ENCODE data around the gene SNAPIN.

The SNAPIN gene

DNA sequence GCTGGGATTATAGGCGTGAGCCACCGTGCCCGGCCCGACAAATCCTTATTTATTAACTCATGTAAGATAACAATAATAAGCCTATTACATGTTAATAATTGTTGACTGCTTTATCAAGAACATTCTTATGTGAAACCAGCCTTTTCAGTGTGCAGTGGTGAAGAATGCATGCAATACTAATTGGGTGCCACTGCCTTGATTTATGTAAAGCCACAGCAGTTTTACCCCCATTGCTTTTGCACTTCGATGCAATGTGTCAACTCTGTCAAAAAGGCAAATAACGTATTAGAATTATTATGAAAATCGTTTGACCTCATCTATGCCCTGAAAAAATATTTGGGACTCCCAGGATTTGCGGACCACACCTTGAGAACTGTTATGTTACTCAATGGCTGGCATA is 38.2 kb downstream of the SNAPIN start:
- H3K4me3 ChIP-seq (replicated peaks; ENCODE audit: low read depth, low read length): no peak overlapping the region
- peak; percentile 10 for DNase-seq (ENCODE audit: low read depth)
- TF ChIP-seq, protein P1, sequence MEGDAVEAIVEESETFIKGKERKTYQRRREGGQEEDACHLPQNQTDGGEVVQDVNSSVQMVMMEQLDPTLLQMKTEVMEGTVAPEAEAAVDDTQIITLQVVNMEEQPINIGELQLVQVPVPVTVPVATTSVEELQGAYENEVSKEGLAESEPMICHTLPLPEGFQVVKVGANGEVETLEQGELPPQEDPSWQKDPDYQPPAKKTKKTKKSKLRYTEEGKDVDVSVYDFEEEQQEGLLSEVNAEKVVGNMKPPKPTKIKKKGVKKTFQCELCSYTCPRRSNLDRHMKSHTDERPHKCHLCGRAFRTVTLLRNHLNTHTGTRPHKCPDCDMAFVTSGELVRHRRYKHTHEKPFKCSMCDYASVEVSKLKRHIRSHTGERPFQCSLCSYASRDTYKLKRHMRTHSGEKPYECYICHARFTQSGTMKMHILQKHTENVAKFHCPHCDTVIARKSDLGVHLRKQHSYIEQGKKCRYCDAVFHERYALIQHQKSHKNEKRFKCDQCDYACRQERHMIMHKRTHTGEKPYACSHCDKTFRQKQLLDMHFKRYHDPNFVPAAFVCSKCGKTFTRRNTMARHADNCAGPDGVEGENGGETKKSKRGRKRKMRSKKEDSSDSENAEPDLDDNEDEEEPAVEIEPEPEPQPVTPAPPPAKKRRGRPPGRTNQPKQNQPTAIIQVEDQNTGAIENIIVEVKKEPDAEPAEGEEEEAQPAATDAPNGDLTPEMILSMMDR (IDR thresholded peaks at IDR 0.05; ENCODE audit: low read length, missing control alignments): no peak

DNA sequence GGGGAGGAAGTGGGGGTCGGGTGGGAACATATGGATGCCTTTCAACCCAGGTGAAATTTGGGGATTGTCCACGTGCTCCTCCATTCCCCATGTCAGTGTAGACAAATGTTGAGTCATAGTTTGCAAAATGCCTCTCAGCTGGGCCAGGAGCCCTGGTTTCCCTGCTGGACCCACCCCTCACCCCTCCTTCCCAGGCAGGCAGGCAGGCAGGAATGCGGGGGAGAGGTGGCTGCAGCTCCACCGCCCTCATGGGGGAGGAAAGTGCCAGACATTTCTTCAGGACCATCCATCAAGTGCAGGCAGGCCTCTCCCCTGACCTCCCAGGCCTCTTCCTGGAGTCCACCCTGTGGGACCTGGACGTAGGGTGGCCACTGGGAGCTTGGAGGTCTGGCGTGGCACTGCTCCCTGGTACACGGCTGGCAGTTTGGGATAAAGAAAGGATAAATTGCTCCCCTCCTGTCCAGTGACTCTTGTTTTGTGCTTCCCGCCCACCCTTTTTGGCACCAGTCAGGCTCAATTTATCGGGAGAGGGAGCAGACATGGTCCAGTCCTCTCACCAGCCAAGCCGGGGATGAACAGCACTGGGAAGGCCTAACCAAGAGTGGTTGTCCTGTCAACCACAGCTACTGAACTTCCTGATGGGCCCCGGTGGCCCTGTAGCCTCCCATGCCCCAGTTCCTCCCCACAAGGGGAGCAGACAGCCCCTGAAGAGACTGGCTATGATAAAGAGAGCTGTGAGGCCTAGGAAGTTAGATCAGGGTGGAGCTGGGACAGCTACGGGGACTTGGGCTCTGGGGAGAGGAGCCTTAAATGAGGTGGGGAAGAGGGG is 38.9 kb downstream of the SNAPIN start:
- no peak overlapping the region for H3K4me3 ChIP-seq (replicated peaks; ENCODE audit: low read depth, low read length)
- TF ChIP-seq, protein P1 (IDR thresholded peaks at IDR 0.05; ENCODE audit: low read length, missing control alignments): no peak
- peak; percentile 97 for DNase-seq (ENCODE audit: low read depth)

- no peak overlapping the region for H3K4me3 ChIP-seq (replicated peaks; ENCODE audit: low read depth, low read length)
These were observed 39.8 kb downstream of the SNAPIN start for GRCh38 chr1:153698020-153698922.

DNA sequence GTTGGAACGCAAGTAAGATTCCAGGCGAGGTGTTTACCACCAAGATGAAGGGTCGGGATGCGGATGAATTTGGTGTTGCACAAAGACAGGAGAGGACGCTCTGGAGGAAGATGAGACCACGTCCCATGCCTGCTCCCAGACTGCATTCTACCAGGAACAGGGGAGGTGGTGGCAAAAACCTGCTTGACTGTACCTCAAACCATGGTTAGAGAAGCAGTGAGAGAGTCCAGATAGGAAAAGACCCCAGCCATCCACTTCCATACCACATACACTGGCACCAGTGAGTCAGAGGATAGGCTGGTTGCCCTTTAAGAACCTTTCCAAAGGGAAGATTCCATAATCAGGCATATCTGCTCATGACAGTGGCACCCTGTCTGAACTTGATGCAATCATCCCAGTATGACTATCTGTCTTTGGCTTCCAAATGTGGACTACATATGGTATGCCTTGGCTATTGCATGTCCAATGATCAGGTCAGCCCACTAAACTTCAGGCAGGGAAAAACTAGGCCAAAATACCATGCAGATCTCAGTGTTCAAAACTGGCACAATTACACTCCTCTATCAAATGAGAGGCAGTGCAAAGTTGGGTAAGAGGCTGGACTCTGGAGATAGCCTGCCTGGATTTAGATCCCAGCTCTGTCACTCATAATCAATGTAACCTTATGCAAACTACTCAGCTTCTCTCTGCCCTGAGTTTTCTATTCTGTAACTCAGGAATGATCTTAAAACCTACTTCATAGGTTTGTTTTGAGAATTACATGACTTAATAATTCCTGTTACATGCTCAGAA is 40.6 kb downstream of the SNAPIN start:
- TF ChIP-seq, protein P1 (IDR thresholded peaks at IDR 0.05; ENCODE audit: low read length, missing control alignments): no peak
- peak; percentile 35 for DNase-seq (ENCODE audit: low read depth)

More at GRCh38 chr1:153698020-153698922, 39.8 kb downstream of the SNAPIN start:
- DNase-seq (ENCODE audit: low read depth): peak; percentile 93
- TF ChIP-seq, protein P1 (IDR thresholded peaks at IDR 0.05; ENCODE audit: low read length, missing control alignments): no peak

DNA sequence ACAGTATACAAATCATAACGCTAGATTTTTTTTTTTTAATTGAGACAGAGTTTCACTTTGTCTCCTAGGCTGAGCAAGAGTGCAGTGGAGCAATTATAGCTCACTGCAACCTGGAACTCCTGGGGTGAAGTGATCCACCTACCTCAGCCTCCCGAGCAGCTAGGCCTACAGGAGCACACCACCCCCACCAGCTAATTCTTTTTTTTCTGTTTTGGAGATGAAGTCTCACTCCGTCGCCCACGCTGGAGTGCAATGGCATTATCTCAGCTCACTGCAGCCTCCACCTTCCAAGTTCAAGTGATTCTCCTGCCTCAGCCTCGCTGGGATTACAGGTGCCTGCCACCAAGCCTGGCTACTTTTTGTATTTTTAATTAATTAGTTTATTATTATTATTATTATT is 41.3 kb downstream of the SNAPIN start:
- no peak for DNase-seq (ENCODE audit: low read depth)
- TF ChIP-seq, protein P1 (IDR thresholded peaks at IDR 0.05; ENCODE audit: low read length, missing control alignments): no peak
- H3K4me3 ChIP-seq (replicated peaks; ENCODE audit: low read depth, low read length): no peak overlapping the region

More for the DNA sequence above, 40.6 kb downstream of the SNAPIN start:
- H3K4me3 ChIP-seq (replicated peaks; ENCODE audit: low read depth, low read length): no peak overlapping the region

- TF ChIP-seq, protein P1 (IDR thresholded peaks at IDR 0.05; ENCODE audit: low read length, missing control alignments): no peak
- no peak for DNase-seq (ENCODE audit: low read depth)
- H3K4me3 ChIP-seq (replicated peaks; ENCODE audit: low read depth, low read length): no peak overlapping the region
These were observed 47.0 kb downstream of the SNAPIN start for GRCh38 chr1:153705484-153705883.
